GM20431 (cell line): ENCODE measurements around the gene CCKAR.

ENCODE experiments used
- in situ Hi-C: fragments of 300-500 bp; cut with MseI, MboI; formaldehyde crosslinking; loops from one replicate; pipeline ENCODE4 v1.15.0; 2020; ENCODE audit warnings: low sequenced_read_pairs; ENCODE audit not compliant: unreplicated experiment

Gene CCKAR

DNA sequence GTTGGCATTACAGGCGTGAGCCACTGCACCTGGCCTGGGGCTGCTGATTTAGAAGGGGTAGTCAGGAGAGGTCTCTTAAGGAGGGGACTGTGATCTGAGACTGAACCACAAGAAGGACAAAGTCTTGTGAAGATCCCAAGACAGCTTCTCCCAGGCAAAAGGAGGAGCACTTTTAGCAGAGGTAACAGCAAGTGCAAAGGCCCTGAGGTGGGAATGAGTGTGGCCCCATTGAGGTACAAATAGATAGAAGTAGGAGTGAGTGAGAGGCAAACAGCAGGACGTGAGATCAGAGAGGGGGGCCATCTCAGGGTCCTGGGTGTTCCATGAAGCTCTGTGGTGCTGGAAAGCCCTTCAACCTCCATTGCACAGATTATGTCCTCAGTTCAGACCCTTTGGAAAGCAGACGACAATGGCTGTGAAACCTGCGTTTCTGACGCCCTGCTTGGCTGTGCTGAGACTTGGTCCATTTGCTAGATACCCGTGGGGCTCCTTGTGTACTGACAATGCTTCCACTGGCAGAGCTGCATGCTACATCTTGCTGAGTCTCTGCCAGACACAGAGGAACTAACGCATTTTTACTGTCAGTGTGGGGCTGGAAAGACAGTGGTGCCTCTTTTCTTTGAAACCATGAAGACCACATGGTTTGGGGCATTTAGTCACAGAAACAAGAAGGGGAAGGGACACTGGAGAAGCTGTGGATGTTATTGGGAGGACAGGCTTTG, 1.3 kb upstream of the CCKAR start:
- in situ Hi-C loops, result no loop called here

- in situ Hi-C loops, result no loop called here
These were observed 638 bp upstream of the CCKAR start for GRCh38 chr4:26490960-26491284.

- in situ Hi-C loops, result no loop called here
These were observed 941 bp downstream of the CCKAR start for GRCh38 chr4:26489101-26489985.

GRCh38 chr4:26485684-26486083, 4.6 kb downstream of the CCKAR start:
- in situ Hi-C loops, result no loop called here

DNA sequence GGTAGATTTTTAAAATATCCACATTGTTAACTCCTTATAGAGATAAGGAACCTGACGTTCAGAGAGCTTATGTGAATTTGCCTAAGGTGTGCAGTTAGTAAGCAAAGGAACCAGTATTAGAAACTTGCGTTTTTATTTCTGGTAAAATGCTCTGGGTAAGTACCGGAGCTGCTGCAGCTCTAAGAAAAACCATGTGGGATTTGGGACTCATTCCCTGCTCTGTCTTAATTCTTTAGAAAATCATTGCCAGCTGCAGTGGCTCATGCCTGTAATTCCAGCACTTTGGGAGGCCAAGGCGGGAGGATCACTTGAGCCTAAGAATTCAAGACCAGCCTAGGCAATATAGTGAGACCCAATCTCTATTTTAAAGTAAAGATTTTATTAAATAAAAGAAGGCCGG, 5.8 kb downstream of the CCKAR start:
- in situ Hi-C loops, result no loop called here

DNA sequence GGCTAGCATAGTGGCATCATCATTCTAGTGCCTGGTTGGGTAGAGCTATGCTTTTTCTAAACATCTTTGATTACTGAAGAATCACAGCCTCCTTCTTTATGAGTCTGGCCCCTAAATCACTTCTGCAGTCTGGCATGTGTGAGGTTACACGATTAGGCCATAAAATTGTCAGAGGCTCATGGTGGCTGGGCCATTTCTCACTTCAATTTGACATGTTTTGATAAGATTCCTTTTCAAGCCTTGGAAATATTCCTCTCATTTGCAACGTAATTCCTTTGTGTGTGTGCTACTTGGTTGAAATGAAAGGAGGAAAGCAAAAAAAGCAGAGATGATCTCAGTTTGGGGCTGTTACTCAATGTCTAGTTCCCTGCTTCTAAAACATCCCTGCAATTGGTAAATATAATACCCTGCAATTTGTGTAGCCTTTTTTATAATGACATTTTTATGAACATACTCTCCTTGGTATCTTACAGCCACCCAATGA, 6.2 kb downstream of the CCKAR start:
- in situ Hi-C loops, result no loop called here

GRCh38 chr4:26482508-26483462, 7.5 kb downstream of the CCKAR start:
- in situ Hi-C loops, result no loop called here

- in situ Hi-C loops, result no loop called here
These were observed 12.0 kb downstream of the CCKAR start for GRCh38 chr4:26478330-26478729.

GRCh38 chr4:26476545-26476944, 13.7 kb downstream of the CCKAR start:
- in situ Hi-C loops, result no loop called here

DNA sequence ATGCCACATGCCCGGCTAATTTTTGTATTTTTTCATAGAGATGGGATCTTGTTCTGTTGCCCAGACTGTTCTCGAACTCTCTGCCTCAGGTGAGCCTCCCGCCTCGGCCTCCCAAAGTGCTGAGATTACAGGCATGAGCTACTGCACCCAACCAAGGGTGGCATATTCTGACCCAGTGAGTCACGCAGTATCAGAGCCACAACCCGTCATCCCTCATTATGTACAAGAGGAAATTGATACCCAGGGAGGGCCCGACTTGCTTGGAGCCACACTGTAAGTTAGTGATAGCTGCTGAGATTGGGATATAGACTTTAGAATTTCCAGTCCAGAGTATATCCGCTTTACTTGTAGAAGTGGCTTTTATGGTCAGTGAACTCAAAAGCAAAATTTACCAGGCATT, 14.6 kb downstream of the CCKAR start:
- in situ Hi-C loops, result no loop called here

DNA sequence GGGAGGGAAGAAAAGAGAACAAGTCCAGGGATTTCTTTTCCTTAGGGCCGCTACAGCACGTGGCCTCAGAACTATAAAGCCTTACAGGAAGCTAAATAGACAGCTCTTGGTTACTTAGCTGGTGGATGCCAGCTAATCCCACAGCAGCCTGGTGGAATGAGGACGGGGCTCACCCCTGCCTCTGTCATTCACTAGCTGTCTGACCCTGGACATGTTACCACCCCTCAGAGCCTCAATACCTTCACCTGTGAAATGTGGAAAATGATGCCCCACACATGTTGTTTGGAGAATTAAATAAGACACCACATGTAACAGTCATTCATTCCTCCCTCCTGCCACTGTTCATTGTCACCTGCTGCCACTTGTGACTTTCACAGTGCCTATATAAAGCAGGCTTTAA, 15.7 kb downstream of the CCKAR start:
- in situ Hi-C loops, result loop anchor here (25.0 kb wide), 1 partner anchor 263 kb away; no protein-coding TSS in a partner anchor

DNA sequence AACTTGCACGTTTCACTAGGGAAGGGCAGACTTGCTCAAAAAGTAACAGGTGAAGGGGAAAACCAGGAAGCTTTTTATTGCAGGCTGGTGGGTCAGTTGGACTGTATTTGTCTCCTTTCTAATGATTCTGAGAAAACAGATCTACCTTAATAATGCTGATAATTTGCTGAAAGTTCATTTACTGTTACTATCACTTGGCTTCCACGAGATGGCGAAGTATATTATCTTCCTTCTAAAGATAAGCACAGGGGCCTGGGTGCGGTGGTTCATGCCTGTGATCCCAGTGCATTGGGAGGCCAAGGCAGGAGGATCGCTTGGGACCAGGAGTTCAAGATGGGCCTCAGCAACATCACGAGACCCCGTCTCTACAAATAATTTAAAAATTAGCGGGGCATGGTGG, 16.4 kb downstream of the CCKAR start:
- in situ Hi-C loops, result loop anchor here (25.0 kb wide), 1 partner anchor 263 kb away; no protein-coding TSS in a partner anchor

DNA sequence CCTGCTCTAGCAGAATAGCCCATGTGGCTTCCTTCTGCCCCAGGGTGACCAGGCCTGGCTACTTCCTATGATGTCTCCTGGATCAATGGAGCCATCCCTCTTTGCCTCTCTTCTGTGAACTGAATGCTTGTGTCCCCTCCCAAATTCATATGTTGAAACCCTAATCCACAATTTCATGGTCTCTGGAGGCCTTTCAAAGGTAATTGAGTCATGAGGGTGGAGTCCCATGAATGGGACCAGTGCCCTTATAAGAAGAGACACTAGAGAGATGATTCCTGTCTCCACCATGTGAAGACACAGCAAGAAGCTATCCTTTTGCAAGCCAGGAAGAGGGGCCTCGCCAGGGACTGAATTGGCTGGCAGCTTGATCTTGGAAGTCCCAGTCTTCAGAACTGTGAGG, 18.4 kb downstream of the CCKAR start:
- in situ Hi-C loops, result loop anchor here (25.0 kb wide), 1 partner anchor 265 kb away; no protein-coding TSS in a partner anchor

DNA sequence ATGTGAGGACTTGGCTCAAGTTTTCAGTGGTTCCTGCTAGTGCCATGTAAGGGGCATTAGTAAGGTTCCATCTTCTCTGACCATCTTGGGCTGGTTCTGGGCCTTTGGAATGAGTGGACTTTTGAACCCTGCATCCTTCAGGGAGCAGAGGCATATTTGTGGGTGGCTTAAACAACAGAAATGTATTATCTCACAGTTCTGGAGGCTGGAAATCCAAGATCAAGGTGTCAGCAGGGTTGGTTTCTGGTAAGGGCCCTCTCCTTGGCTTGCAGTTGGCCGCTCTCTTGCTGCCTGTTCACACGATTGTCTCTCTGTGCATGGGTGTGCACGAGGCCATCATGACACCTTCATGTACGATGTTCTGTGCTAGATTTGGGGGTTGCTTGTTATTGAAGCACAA, 21.3 kb downstream of the CCKAR start:
- in situ Hi-C loops, result loop anchor here (10.0 to 25.0 kb wide), 2 partner anchors 268 to 536 kb away; no protein-coding TSS in a partner anchor

DNA sequence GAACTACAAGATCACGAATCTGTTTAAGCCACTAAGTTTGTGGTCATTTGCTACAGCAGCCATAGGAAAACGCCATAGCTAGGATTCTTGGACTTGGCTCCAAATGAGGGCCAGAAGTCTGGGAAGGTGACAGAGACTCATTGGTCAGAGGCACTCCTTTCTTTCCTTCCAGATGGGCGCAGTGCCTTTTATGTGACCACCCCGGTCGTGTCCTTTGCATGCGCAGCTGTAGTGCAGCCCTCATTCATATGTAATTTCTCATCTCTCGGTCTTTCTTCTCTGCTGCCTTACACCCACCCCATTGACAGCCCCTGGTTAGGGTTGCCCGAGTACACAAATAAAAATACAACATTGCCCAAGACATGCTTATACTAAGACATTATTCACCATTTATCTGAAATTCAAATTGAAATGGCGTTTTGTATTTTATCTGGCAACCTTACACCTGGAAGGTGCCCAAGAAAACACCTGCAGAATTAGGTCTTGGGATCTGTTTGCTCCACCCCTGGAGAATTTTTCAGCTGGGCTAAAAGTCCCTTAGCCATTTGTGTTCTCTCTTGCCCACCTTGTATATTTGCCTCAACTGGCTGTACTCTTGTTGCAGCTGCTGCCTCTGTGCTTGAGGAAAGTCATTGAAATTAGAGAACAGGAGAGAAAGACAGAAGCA, 21.9 kb downstream of the CCKAR start:
- in situ Hi-C loops, result loop anchor here (10.0 to 25.0 kb wide), 2 partner anchors 269 to 536 kb away; no protein-coding TSS in a partner anchor

GRCh38 chr4:26467724-26468123, 22.6 kb downstream of the CCKAR start:
- in situ Hi-C loops, result loop anchor here (10.0 to 25.0 kb wide), 2 partner anchors 270 to 537 kb away; no protein-coding TSS in a partner anchor

DNA sequence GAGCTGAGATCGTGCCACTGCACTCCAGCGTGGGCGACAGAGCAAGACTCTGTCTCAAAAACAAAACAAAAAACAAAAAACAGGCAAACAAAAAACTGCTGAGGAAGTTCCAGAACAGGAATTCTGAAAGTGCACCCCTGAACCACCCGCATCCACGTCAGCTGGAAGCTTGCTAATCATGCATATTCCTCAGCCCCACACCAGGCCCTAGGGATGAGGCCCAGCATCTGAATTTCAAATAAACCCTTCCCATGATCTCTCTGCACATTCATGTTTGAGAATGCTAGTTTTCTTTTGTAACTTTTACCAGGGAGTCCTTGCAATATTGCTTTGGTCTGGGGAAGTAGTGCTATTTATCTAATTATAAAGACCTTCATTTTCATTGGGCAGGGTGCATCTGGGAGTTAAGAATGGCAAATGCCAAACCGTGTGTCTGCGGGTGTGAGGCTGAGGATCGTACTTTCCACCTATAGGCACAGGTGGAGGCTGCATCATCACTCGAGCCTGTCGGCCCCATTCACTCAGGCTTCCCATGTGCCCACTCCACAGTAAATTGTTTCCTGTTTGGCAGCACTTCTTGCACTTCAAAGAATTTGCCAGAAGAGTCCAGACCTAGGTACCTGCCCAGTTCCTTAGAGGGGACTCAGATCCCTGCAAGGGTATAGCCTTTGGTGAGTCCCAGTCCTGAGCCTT, 23.6 kb downstream of the CCKAR start:
- in situ Hi-C loops, result loop anchor here (10.0 to 25.0 kb wide), 2 partner anchors 271 to 538 kb away; no protein-coding TSS in a partner anchor

- in situ Hi-C loops, result loop anchor here (10.0 to 25.0 kb wide), 2 partner anchors 273 to 540 kb away; no protein-coding TSS in a partner anchor
These were observed 25.7 kb downstream of the CCKAR start for GRCh38 chr4:26464420-26465095.
